Activated CD8-positive, alpha-beta T cell treated with anti-CD3 and anti-CD28 coated beads, Interleukin-2, amount 10 ng/mL, durations not matched to agents 7 days and 5 days (primary cell): ENCODE data around the gene MPZL2. TPM values are rescaled to one million over a fixed set of nuclear protein-coding genes. Genes with fewer than 3 reads are reported as not detected.

Experiments used
- ATAC-seq: fragments of 150-1000 bp; cut with Tn5 transposase; one replicate; pipeline ENCODE4 v1.10.0; 2021; ENCODE audit warnings: moderate library complexity
- CTCF ChIA-PET: fragments of 350-600 bp; sonication (Branson Sonifier 250); formaldehyde crosslinking; loops from one replicate; lab custom pipeline; 2021; ENCODE audit warnings: antibody characterized with exemption; lab: Charles Lee
- POLR2A ChIA-PET: fragments of 350-600 bp; sonication (Branson Sonifier 250); formaldehyde crosslinking; loops from one replicate; lab custom pipeline; 2021; ENCODE audit warnings: antibody characterized with exemption; lab: Charles Lee
- DNase-seq: peaks from one replicate; pipeline ENCODE4 v3.0.0-alpha.2; 2020
- H3K27ac Mint-ChIP-seq: one replicate; pipeline ENCODE4 v1.8.0; 2021; ENCODE audit warnings: mild to moderate bottlenecking, mixed read lengths
- H3K27me3 Mint-ChIP-seq: one replicate; pipeline ENCODE4 v1.8.0; 2021; ENCODE audit warnings: low read depth, mixed read lengths
- H3K36me3 Mint-ChIP-seq: one replicate; pipeline ENCODE4 v1.8.0; 2021; ENCODE audit warnings: low read depth, mixed read lengths
- H3K4me1 Mint-ChIP-seq: one replicate; pipeline ENCODE4 v1.8.0; 2021; ENCODE audit warnings: low read depth, mixed read lengths
- H3K4me3 Mint-ChIP-seq: one replicate; pipeline ENCODE4 v1.8.0; 2021; ENCODE audit warnings: mild to moderate bottlenecking, mixed read lengths
- H3K9me3 Mint-ChIP-seq: one replicate; pipeline ENCODE4 v1.8.0; 2022; ENCODE audit warnings: mixed read lengths; ENCODE audit not compliant: insufficient read depth
- total RNA-seq, 2 experiments: library from RNA; stranded (reverse); gene quantifications; one replicate each; pipeline ENCODE4 v1.2.3, GENCODE V29; 2021

Gene MPZL2
- total RNA-seq, 2 experiments from 2014 or later: 11.7 to 12.2 TPM

GRCh38 chr11:118265954-118266353, 1.9 kb upstream of the MPZL2 start:
- Mint-ChIP-seq H3K27ac (no peak overlapping the region), H3K4me1 (peaks cover 48% of the 10 kb centered on the region), H3K27me3 (peaks cover 3% of the 10 kb centered on the region), H3K9me3 (no peaks in the 10 kb centered on the region), H3K4me3 (no peak overlapping the region), H3K36me3 (peaks cover 13% of the 10 kb centered on the region)
- CTCF ChIA-PET: interaction anchor here (0.7 to 6.2 kb wide), 8 partner anchors 11 to 121 kb away, joined by 3 to 46 read pairs (median 22); partner anchors contain the start of gene CD3E
- no peak for ATAC-seq
- POLR2A ChIA-PET: interaction anchor here (0.7 to 1.5 kb wide), 3 partner anchors 19 to 40 kb away, joined by 3 to 5 read pairs (median 4); no protein-coding TSS in a partner anchor
- no peak for DNase-seq

GRCh38 chr11:118264569-118265465, 720 bp upstream of the MPZL2 start:
- Mint-ChIP-seq H3K27me3 (peaks cover 3% of the 10 kb centered on the region), H3K4me3 (peak overlapping the region; percentile 77), H3K36me3 (peaks cover 22% of the 10 kb centered on the region), H3K4me1 (peaks cover 60% of the 10 kb centered on the region), H3K27ac (peak overlapping the region; percentile 23), H3K9me3 (no peaks in the 10 kb centered on the region)
- ATAC-seq (no peak), DNase-seq (no peak)
- CTCF ChIA-PET: interaction anchor here (1.0 to 6.2 kb wide), 15 partner anchors 11 to 143 kb away, joined by 3 to 46 read pairs (median 5); partner anchors contain the start of genes CD3E and MPZL3
- POLR2A ChIA-PET: interaction anchor here (0.5 to 1.7 kb wide), 5 partner anchors 24 to 48 kb away, joined by 3 to 4 read pairs (median 3); partner anchors contain the start of gene CD3E

- Mint-ChIP-seq H3K27ac (no peak overlapping the region), H3K4me1 (peaks cover 73% of the 10 kb centered on the region)
Measured at GRCh38 chr11:118263112-118263511, 985 bp downstream of the MPZL2 start.

GRCh38 chr11:118260353-118260752, 3.7 kb downstream of the MPZL2 start:
- peaks cover 53% of the 10 kb centered on the region for H3K36me3 Mint-ChIP-seq
- H3K9me3 Mint-ChIP-seq: peaks cover 4% of the 10 kb centered on the region
- POLR2A ChIA-PET: interaction anchor here (0.7 to 4.6 kb wide), 3 partner anchors 35 to 58 kb away, joined by 3 to 17 read pairs (median 4); partner anchors contain the start of genes CD3E and JAML
- CTCF ChIA-PET: interaction anchor here (0.9 to 7.2 kb wide), 19 partner anchors 9 to 89 kb away, joined by 3 to 74 read pairs (median 6); partner anchors contain the start of genes CD3E and MPZL3
- H3K4me1 Mint-ChIP-seq: peaks cover 71% of the 10 kb centered on the region
- DNase-seq (peak; percentile 47), ATAC-seq (peak; percentile 66)
- H3K4me3 Mint-ChIP-seq: no peak overlapping the region
- peaks cover 3% of the 10 kb centered on the region for H3K27me3 Mint-ChIP-seq
- H3K27ac Mint-ChIP-seq: peak overlapping the region; percentile 23

More at GRCh38 chr11:118263112-118263511, 985 bp downstream of the MPZL2 start:
- Mint-ChIP-seq H3K36me3 (peaks cover 37% of the 10 kb centered on the region), H3K9me3 (peaks cover 4% of the 10 kb centered on the region), H3K4me3 (peak overlapping the region; percentile 77), H3K27me3 (peaks cover 3% of the 10 kb centered on the region)
- DNase-seq: no peak
- no peak for ATAC-seq
- ChIA-PET CTCF (interaction anchor here (3.5 to 6.2 kb wide), 4 partner anchors 14 to 65 kb away, joined by 28 to 46 read pairs (median 40); no protein-coding TSS in a partner anchor), POLR2A (interaction anchor here (1.0 kb wide), 1 partner anchor 41 kb away, joined by 3 read pairs; no protein-coding TSS in a partner anchor)

GRCh38 chr11:118259138-118259537, 5.0 kb downstream of the MPZL2 start:
- Mint-ChIP-seq H3K9me3 (peaks cover 4% of the 10 kb centered on the region), H3K4me3 (no peak overlapping the region), H3K27ac (no peak overlapping the region), H3K27me3 (no peaks in the 10 kb centered on the region), H3K4me1 (peaks cover 63% of the 10 kb centered on the region), H3K36me3 (peaks cover 63% of the 10 kb centered on the region)
- DNase-seq (no peak), ATAC-seq (no peak)
- CTCF ChIA-PET: interaction anchor here (0.6 to 7.2 kb wide), 16 partner anchors 8 to 88 kb away, joined by 3 to 74 read pairs (median 4); partner anchors contain the start of gene MPZL3
- POLR2A ChIA-PET: interaction anchor here (0.6 to 4.6 kb wide), 4 partner anchors 20 to 83 kb away, joined by 3 to 17 read pairs (median 6); partner anchors contain the start of genes CD3D, CD3E and JAML

- no peaks in the 10 kb centered on the region for H3K27me3 Mint-ChIP-seq
- H3K4me3 Mint-ChIP-seq: no peak overlapping the region
- ATAC-seq (no peak), DNase-seq (peak; percentile 42)
- peaks cover 56% of the 10 kb centered on the region for H3K4me1 Mint-ChIP-seq
- H3K36me3 Mint-ChIP-seq: peaks cover 63% of the 10 kb centered on the region
- no peak overlapping the region for H3K27ac Mint-ChIP-seq
- ChIA-PET POLR2A (interaction anchor here (1.3 to 4.6 kb wide), 2 partner anchors 33 to 46 kb away, joined by 4 to 17 read pairs; partner anchors contain the start of genes CD3E and JAML), CTCF (interaction anchor here (0.6 to 7.2 kb wide), 8 partner anchors 7 to 59 kb away, joined by 3 to 74 read pairs (median 8); partner anchors contain the start of gene MPZL3)
- peaks cover 4% of the 10 kb centered on the region for H3K9me3 Mint-ChIP-seq
Measured at GRCh38 chr11:118258410-118258809, 5.7 kb downstream of the MPZL2 start.

GRCh38 chr11:118252688-118253087, 11.4 kb downstream of the MPZL2 start:
- no peaks in the 10 kb centered on the region for H3K27me3 Mint-ChIP-seq
- H3K27ac Mint-ChIP-seq: peak overlapping the region; percentile 99
- peaks cover 37% of the 10 kb centered on the region for H3K4me1 Mint-ChIP-seq
- ChIA-PET POLR2A (interaction anchor here (0.7 to 3.1 kb wide), 13 partner anchors 12 to 88 kb away, joined by 3 to 44 read pairs (median 6); partner anchors contain the start of gene JAML), CTCF (interaction anchor here (0.7 to 3.7 kb wide), 17 partner anchors 11 to 94 kb away, joined by 3 to 29 read pairs (median 6); partner anchors contain the start of genes CD3E and MPZL2)
- ATAC-seq: no peak
- peaks cover 40% of the 10 kb centered on the region for H3K36me3 Mint-ChIP-seq
- no peak for DNase-seq
- H3K4me3 Mint-ChIP-seq: peak overlapping the region; percentile 94
- H3K9me3 Mint-ChIP-seq: no peaks in the 10 kb centered on the region

- Mint-ChIP-seq H3K36me3 (peaks cover 42% of the 10 kb centered on the region), H3K27me3 (no peaks in the 10 kb centered on the region), H3K4me1 (peaks cover 42% of the 10 kb centered on the region), H3K27ac (peak within 1 kb of the TSS; percentile 99), H3K9me3 (no peaks in the 10 kb centered on the region), H3K4me3 (peak within 1 kb of the TSS; percentile 94)
- POLR2A ChIA-PET: interaction anchor here (0.7 to 3.1 kb wide), 18 partner anchors 11 to 89 kb away, joined by 3 to 44 read pairs (median 6); partner anchors contain the start of gene JAML
- CTCF ChIA-PET: interaction anchor here (0.7 to 3.7 kb wide), 21 partner anchors 8 to 618 kb away, joined by 3 to 29 read pairs (median 5); partner anchors contain the start of genes CD3E and MPZL2
- peak; percentile 79 for ATAC-seq
- DNase-seq: peak; percentile 90
Measured at GRCh38 chr11:118251858-118252652, 12.0 kb downstream of the MPZL2 start, which contains the start of gene MPZL3. Gene MPZL3 (minus strand): TSS chr11:118252365. CDS start chr11:118252294, 71 bp downstream.

- peaks cover 74% of the 10 kb centered on the region for H3K4me1 Mint-ChIP-seq
- H3K9me3 Mint-ChIP-seq: no peaks in the 10 kb centered on the region
- ChIA-PET CTCF (interaction anchor here (0.8 to 4.0 kb wide), 14 partner anchors 8 to 98 kb away, joined by 3 to 34 read pairs (median 6); partner anchors contain the start of genes CD3E, CD3G and JAML), POLR2A (interaction anchor here (0.8 to 1.8 kb wide), 9 partner anchors 9 to 96 kb away, joined by 3 to 7 read pairs (median 5); partner anchors contain the start of genes CD3D, CD3E and JAML)
- DNase-seq (peak; percentile 25), ATAC-seq (peak; percentile 21)
- no peak overlapping the region for H3K4me3 Mint-ChIP-seq
- H3K36me3 Mint-ChIP-seq: peaks cover 47% of the 10 kb centered on the region
- peak overlapping the region; percentile 78 for H3K27ac Mint-ChIP-seq
- H3K27me3 Mint-ChIP-seq: no peaks in the 10 kb centered on the region
Measured at GRCh38 chr11:118247041-118247440, 17.1 kb downstream of the MPZL2 start.
